A549 treated with CORT108297 at 1 μM for 4 hours (cell line): ENCODE measurements around the gene ADCYAP1. TPM values are rescaled to one million over a fixed set of nuclear protein-coding genes. Genes with fewer than 3 reads are reported as not detected.

Experiments
- total RNA-seq: library from RNA; stranded (reverse); fragments of 200-300 nt; extraction: Qiagen RNA extraction; gene quantifications from 5 replicates; pipeline ENCODE4 v1.2.3, GENCODE V29; 2022

Gene ADCYAP1
- total RNA-seq = not detected in 5 replicates

DNA sequence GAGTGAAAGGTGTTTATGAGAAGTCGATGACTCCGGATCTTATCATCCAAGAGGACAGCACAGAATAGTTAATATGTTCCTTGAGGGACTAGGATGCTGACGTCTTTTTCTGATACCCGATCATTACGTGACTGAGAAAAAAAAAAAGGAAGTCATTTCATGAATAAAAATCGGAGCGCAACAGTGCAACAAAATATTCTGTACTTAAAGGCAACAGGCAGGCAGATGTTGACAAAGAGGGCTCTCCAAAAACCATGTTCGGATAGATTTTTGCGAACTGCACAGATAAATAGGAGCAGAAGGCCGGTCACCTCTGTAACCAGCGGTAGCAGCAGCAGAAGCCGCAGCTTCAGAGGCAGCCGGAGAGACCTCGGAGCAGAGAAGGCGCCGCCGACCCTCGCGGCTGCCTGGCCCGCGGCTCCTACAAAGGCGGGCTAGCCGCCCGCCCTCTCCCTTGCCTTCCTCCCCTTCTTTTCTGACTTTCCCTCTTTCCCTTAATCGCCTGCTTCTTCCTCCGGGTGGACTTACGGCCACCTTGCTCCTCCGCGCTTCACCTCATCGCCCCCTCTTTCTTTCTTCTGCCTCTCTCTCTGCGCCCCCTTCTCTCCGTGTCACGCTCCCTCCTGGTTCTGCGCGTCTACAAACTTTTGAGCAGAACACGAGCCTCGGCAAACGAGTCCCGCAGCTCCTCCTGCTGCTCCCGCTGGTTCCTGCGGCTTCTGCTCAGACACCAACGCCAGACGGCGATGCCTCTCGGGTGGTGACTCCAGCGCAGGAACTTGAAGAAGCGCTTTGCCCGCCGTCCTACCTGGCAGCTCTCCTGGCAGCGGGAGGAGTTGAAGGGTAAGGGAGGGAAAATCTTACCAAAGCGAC is at the start of gene ADCYAP1:
ADCYAP1 (plus strand) TSS at position 654 of the 873 bp plus-strand sequence. CDS start 516 bp downstream, outside the sequence.

Other genes with a start within 250 kb of the ADCYAP1 start
- 165 to 179 TPM (median 177 TPM) in 5 replicates for gene TYMS, start 247.2 kb upstream of the ADCYAP1 start, total RNA-seq
- gene ENOSF1, start 192.2 kb upstream of the ADCYAP1 start, total RNA-seq = 22.9 to 29.6 TPM (median 26.9 TPM) in 5 replicates
- gene YES1, start 92.6 kb upstream of the ADCYAP1 start, total RNA-seq = 17.4 to 28.7 TPM (median 22.0 TPM) in 5 replicates